ENCODE results near the gene SLC7A11. TPM values are rescaled to one million over a fixed set of nuclear protein-coding genes. Genes with fewer than 3 reads are reported as not detected.

Gene SLC7A11
- total RNA-seq, 2 experiments from 2014 or later = 3.2 to 3.4 TPM

DNA sequence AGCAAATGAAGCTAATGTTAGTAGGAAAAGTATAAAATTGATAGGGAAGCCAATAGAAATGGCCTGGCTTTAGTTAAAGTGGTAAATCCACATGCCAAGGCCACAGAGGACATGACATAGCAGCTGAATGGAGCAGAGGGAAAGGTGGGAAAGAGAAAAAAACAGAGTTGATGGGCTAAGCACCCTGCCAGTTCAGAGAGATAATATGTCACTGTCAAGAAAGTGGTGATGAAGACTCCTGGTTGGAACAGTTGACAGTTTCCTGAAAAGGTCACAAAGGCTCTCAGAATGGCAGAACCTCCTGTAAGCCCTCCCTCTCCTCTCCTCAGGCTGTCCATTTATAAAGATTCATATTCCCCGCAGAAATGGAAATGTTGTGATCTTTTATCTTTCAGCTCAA lies 48.2 kb downstream of the SLC7A11 start:
- Mint-ChIP-seq H3K27me3 (no peaks in the 10 kb centered on the region), H3K27ac (no peak overlapping the region), H3K36me3 (no peaks in the 10 kb centered on the region), H3K4me3 (no peak overlapping the region), H3K4me1 (ENCODE audit: low read depth) (no peaks in the 10 kb centered on the region), H3K9me3 (no peaks in the 10 kb centered on the region)
- ChIA-PET POLR2A (no interaction called here), CTCF (interaction anchor here (1.2 kb wide), 1 partner anchor 677 kb away, joined by 3 read pairs; no protein-coding TSS in a partner anchor)
- DNase-seq = no peak
- intact Hi-C loops (cut with micrococcal nuclease) = no loop called here

DNA sequence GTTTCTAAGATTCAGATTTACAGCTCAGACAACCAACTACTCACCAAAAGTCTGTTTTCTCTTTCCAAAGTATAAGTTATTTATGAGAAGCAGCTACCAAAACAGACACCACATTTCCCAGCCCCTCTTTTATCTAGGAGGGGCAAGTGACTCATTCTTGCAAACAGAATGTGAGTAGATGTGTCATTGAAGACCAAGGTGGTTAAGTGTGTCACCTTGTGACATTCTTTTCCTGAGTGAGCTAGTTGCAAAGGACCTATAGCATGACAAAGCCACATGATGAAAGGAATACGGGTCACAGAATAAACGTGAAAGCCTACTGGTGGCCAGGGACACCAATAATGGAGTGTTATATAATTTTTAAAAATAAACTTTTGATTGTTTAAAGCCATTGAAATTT lies 50.0 kb downstream of the SLC7A11 start:
- H3K4me3 Mint-ChIP-seq = no peak overlapping the region
- no peaks in the 10 kb centered on the region for H3K27me3 Mint-ChIP-seq
- ChIA-PET POLR2A (no interaction called here), CTCF (no interaction called here)
- H3K4me1 Mint-ChIP-seq (ENCODE audit: low read depth) = no peaks in the 10 kb centered on the region
- H3K27ac Mint-ChIP-seq = no peak overlapping the region
- H3K9me3 Mint-ChIP-seq = no peaks in the 10 kb centered on the region
- no peaks in the 10 kb centered on the region for H3K36me3 Mint-ChIP-seq
- no peak for DNase-seq
- intact Hi-C loops (cut with micrococcal nuclease) = no loop called here

DNA sequence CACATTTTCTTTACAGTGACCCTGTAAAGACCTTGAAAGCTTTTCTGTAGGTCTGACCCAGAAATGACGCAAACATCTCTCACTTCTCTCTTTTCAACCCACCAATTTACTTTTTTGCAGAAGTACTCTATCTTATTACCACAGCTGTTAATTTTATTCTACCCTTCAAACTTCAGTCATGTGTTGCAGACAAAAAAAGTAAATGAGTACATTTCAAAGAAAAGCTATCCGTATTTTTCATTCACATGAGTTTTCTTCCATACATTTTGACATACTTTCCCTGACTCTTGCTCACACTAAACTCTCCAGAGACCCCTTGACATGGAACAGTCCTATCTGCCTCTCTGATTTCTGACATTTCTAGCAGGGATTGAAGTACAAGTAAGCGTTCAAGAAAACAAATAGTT lies 51.7 kb downstream of the SLC7A11 start:
- ChIA-PET CTCF (no interaction called here), POLR2A (no interaction called here)
- H3K36me3 Mint-ChIP-seq = no peaks in the 10 kb centered on the region
- DNase-seq = no peak
- H3K27ac Mint-ChIP-seq = no peak overlapping the region
- H3K9me3 Mint-ChIP-seq = no peaks in the 10 kb centered on the region
- intact Hi-C loops (cut with micrococcal nuclease) = no loop called here
- H3K27me3 Mint-ChIP-seq = no peaks in the 10 kb centered on the region
- H3K4me3 Mint-ChIP-seq = no peak overlapping the region
- no peaks in the 10 kb centered on the region for H3K4me1 Mint-ChIP-seq (ENCODE audit: low read depth)

DNA sequence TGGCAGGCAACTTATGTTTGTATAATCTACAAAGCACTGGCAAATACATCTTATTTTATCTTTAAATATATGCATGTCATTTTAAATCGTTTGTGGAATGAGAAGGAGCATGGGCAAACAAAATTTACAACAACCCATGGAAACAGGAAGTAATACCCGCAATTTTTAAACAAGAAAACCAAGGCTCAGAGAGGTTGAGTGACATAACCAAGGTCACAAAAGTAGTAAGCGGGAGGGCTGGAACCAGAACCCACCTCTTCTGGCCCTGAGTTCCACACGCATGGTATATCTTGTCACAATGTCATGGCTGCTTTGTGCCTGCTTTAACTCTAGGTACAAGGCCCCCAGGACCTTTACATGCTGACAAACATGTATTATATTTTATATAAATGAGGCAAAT lies 52.9 kb downstream of the SLC7A11 start:
- no peaks in the 10 kb centered on the region for H3K36me3 Mint-ChIP-seq
- no peaks in the 10 kb centered on the region for H3K4me1 Mint-ChIP-seq (ENCODE audit: low read depth)
- POLR2A ChIA-PET = no interaction called here
- no peaks in the 10 kb centered on the region for H3K27me3 Mint-ChIP-seq
- DNase-seq = no peak
- H3K27ac Mint-ChIP-seq = no peak overlapping the region
- no peak overlapping the region for H3K4me3 Mint-ChIP-seq
- CTCF ChIA-PET = no interaction called here
- intact Hi-C loops (cut with micrococcal nuclease) = no loop called here
- H3K9me3 Mint-ChIP-seq = no peaks in the 10 kb centered on the region

DNA sequence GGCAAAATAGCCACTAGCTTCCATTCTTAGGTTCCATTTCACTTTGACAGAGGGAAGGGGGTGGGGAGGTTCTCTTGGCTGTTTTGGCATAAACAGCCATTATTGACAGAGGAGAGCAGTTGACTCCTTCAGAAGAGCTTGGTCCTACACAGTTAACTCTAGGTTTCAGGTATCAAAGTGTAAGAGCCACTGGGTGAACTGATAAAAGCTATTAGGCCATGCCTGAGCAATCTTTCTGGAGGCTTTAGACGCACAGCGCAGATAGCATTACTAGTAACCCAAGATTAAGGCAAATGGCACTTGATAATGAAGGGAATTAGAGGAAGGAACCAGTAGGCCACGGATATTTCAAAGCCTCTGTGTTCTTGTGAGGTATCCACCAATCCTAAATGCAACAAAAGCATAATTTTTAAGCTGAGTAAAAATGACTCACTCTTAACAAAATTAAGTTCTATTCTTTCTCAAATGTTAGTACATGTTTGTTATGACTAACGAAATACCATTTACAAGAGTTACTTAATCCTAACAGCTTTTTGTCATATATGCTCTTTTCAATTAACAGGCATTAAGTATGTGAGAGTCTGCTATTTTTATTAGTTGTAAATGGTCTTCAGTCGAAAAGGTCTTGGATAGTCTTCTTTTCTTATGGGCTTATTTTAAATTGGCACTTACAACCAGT lies 53.6 kb downstream of the SLC7A11 start:
- CTCF ChIA-PET = interaction anchor here (0.7 kb wide), 1 partner anchor 40 kb away, joined by 3 read pairs; no protein-coding TSS in a partner anchor
- no peaks in the 10 kb centered on the region for H3K27me3 Mint-ChIP-seq
- H3K27ac Mint-ChIP-seq = no peak overlapping the region
- no peaks in the 10 kb centered on the region for H3K9me3 Mint-ChIP-seq
- no peak overlapping the region for H3K4me3 Mint-ChIP-seq
- H3K4me1 Mint-ChIP-seq (ENCODE audit: low read depth) = no peaks in the 10 kb centered on the region
- intact Hi-C loops (cut with micrococcal nuclease) = no loop called here
- no peak for DNase-seq
- POLR2A ChIA-PET = no interaction called here
- no peaks in the 10 kb centered on the region for H3K36me3 Mint-ChIP-seq

DNA sequence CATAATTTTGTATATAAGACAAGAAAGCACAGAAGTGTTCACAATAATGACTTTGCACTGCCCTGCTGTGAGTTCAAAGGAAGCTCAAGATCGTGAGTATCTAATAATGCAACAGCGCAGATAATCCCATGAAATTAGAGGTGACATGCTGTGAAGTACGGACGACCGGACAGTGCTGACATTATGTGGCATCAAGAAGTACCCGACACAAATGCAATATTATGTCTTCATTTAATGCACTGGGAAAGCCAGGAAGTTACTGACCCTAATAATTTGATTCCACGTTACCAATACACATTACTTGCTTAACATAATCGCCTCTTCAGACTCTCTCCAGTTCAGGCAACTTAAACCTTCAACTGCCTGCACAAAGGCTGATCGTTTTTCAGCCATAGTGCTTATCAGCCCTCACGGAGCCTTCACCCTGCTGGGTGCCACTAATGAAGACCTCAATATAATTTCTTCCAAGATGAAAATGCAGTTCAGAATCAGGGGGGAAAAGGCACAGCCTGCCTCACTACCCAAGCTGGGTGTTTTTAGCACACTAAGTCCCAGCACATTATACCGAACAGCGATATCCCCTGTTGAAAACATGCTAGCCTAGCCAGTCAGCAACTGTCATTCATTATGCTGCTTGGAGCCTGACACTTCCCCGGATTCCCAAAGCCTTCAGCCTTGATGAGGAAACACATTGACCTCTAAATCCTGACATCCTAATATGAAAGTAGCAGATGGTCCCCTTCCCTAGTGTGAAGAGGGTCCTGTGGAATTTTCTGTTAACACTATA lies 56.1 kb downstream of the SLC7A11 start:
- H3K9me3 Mint-ChIP-seq = no peaks in the 10 kb centered on the region
- POLR2A ChIA-PET = no interaction called here
- H3K4me1 Mint-ChIP-seq (ENCODE audit: low read depth) = no peaks in the 10 kb centered on the region
- intact Hi-C loops (cut with micrococcal nuclease) = no loop called here
- no peak for DNase-seq
- H3K27ac Mint-ChIP-seq = no peak overlapping the region
- CTCF ChIA-PET = no interaction called here
- H3K27me3 Mint-ChIP-seq = no peaks in the 10 kb centered on the region
- H3K36me3 Mint-ChIP-seq = no peaks in the 10 kb centered on the region
- H3K4me3 Mint-ChIP-seq = no peak overlapping the region

DNA sequence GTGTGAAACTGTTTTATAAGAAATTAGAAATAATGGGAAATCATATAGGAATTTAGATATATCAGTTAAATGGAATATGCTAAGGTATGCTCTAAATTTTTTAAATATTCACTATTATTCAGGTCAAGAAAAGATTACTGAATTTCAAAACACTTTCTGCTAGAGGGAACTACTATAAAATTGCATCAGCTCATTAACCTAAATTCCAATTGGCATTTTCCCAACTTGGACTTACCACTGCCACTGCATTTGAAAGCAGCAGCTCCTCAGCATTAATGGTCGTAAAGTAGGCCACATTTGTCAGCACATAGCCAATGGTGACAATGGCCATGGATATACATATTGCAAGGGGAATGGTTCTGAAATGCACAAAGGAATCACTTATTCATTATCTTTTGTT lies 57.3 kb downstream of the SLC7A11 start:
- Mint-ChIP-seq H3K4me1 (ENCODE audit: low read depth) (no peaks in the 10 kb centered on the region), H3K36me3 (no peaks in the 10 kb centered on the region), H3K27ac (no peak overlapping the region), H3K4me3 (no peak overlapping the region), H3K27me3 (no peaks in the 10 kb centered on the region), H3K9me3 (no peaks in the 10 kb centered on the region)
- DNase-seq = no peak
- CTCF ChIA-PET = no interaction called here
- POLR2A ChIA-PET = no interaction called here
- intact Hi-C loops (cut with micrococcal nuclease) = no loop called here

DNA sequence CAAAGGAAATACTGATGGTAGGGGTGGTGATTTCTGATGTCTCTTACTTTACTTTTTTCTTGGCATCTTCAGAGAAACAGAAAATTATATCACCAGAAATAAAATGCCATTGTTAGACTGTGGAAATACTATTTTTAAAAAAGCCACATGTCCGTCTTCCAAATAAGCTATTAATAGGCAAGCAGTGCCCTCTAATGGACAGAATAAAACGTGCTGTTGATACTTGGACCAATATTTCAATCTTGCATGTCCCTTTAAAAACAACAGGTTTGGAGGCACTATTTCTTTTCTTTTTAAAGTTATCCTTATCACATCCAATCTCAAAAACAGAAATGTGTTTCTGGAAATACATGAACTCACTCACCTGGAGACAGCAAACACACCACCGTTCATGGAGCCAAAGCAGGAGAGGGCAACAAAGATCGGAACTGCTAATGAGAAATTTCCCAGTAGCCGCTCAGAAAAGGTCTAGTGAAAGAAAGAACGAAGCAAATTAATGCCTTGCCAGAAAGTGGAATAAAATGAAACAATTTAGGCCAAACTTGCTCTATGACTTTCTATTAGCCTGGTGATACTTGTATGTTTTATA lies 59.2 kb downstream of the SLC7A11 start:
- no peak overlapping the region for H3K4me3 Mint-ChIP-seq
- CTCF ChIA-PET = interaction anchor here (0.7 kb wide), 1 partner anchor 372 kb away, joined by 3 read pairs; no protein-coding TSS in a partner anchor
- intact Hi-C loops (cut with micrococcal nuclease) = no loop called here
- H3K27me3 Mint-ChIP-seq = no peaks in the 10 kb centered on the region
- H3K36me3 Mint-ChIP-seq = no peaks in the 10 kb centered on the region
- no peaks in the 10 kb centered on the region for H3K4me1 Mint-ChIP-seq (ENCODE audit: low read depth)
- DNase-seq = no peak
- no peaks in the 10 kb centered on the region for H3K9me3 Mint-ChIP-seq
- no peak overlapping the region for H3K27ac Mint-ChIP-seq
- POLR2A ChIA-PET = no interaction called here

DNA sequence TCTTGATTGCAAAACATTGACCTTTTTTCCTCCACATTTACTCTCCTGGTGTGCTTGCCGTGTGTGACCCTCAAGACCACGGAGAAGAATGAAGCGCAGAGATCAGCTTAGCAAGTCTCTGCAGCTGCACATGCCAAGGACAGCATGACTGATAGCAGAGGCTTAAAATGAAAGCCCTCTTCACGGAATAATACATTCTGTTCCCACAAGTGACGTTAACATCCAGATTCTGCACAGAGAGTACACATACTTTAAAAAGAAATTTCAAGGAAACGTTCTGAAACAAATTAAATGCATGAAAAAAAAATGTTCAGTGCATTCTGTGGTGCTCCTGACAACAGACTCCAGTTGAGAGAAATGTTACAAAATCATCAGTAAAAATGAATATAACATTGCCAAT lies 60.9 kb downstream of the SLC7A11 start:
- no peak for DNase-seq
- intact Hi-C loops (cut with micrococcal nuclease) = no loop called here
- H3K27ac Mint-ChIP-seq = no peak overlapping the region
- no peaks in the 10 kb centered on the region for H3K4me1 Mint-ChIP-seq (ENCODE audit: low read depth)
- ChIA-PET POLR2A (no interaction called here), CTCF (interaction anchor here (0.9 kb wide), 1 partner anchor 166 kb away, joined by 3 read pairs; no protein-coding TSS in a partner anchor)
- no peaks in the 10 kb centered on the region for H3K27me3 Mint-ChIP-seq
- no peak overlapping the region for H3K4me3 Mint-ChIP-seq
- no peaks in the 10 kb centered on the region for H3K9me3 Mint-ChIP-seq
- no peaks in the 10 kb centered on the region for H3K36me3 Mint-ChIP-seq

DNA sequence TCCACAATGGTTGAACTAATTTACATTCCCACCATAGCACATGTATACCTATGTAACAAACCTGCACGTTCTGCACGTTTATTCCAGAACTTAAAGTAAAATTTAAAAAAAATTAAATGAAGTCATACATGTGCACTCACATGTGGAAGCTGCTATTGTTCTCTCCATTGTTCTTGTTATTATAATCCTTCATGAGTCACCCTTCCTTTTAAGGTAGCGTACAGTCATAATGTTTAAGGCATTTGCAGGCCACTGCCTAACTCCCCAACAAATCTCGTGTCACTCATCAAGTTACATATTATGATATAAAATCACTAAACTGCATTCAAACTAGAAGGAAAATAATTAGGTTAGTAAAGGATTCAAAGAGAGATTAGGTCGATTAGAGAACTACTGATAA lies 63.6 kb downstream of the SLC7A11 start:
- intact Hi-C loops (cut with micrococcal nuclease) = no loop called here
- H3K27me3 Mint-ChIP-seq = no peaks in the 10 kb centered on the region
- no peak for DNase-seq
- ChIA-PET CTCF (no interaction called here), POLR2A (no interaction called here)
- no peaks in the 10 kb centered on the region for H3K4me1 Mint-ChIP-seq (ENCODE audit: low read depth)
- no peak overlapping the region for H3K27ac Mint-ChIP-seq
- H3K4me3 Mint-ChIP-seq = no peak overlapping the region
- no peaks in the 10 kb centered on the region for H3K36me3 Mint-ChIP-seq
- no peaks in the 10 kb centered on the region for H3K9me3 Mint-ChIP-seq

DNA sequence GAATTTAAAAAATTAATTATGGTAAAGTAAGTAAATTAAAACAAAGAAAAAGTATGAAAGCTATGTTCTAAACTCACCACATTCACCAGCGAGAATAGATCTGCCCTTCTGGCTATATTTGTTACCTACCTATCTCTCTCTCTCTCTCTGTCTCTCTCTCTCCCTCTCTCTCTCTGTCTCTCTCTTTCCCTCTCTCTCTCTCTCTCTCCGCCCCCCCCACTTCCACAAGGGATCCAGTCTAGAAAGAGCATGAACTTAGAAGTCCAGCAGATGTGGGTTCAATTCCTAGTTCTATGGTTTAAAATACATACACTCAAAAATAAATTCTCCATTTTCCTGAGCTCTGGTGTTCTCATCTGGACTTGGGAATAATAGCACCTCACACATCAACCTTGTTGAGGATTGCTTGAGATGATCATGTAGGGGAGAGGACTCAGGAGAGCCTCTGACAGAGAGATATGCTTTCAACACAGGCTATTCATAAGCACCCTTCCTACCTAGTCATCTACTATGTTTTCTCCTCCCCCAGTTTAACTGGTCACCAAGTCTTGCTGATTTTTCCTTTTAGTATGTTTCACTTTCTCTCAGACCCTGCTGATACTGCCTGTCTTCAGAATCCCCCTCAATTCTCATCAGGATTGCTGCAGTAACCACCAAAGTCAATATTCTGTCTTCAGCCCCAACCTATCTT lies 64.7 kb downstream of the SLC7A11 start:
- Mint-ChIP-seq H3K4me1 (ENCODE audit: low read depth) (no peaks in the 10 kb centered on the region), H3K9me3 (no peaks in the 10 kb centered on the region), H3K27me3 (no peaks in the 10 kb centered on the region), H3K27ac (no peak overlapping the region), H3K4me3 (no peak overlapping the region), H3K36me3 (no peaks in the 10 kb centered on the region)
- intact Hi-C loops (cut with micrococcal nuclease) = no loop called here
- no peak for DNase-seq
- CTCF ChIA-PET = no interaction called here
- POLR2A ChIA-PET = no interaction called here

DNA sequence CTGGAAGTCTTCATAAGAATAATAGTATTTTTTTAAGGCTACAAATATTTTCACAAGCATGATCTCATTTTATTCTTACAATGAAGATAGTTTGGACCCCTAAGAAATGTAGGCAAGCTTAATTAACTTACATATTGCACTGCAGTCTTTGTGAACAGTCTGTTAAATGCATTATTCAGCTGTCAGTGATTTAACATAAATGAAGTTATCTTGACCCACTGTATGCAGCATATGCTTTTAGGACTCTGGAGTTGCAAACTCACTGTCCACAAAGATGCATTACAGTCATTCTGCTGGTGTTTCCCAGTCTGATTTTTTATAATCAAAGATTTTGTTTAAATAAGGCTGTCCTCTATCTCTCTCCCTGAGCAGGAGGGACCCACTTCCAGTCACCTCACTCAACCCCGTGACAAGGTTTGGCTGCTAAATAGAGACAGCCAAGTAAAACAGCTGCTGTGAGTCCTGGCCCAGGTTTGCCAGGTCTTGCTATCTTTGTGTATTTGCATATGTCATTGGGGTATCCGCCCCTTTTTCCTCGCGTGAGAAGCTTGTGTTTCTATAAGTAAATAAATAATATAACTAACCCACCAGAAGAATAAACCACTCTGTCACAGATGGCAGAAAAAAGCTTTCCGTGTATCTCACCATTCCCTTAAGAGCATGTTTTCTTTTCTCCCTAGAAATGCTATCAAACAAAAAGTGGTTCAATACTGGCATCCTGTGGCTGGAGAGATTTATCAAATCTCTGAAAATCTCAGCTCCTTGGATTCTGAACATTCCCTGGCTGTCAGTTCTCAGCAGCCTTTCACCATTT lies 67.0 kb downstream of the SLC7A11 start:
- no peak overlapping the region for H3K4me3 Mint-ChIP-seq
- no peaks in the 10 kb centered on the region for H3K9me3 Mint-ChIP-seq
- H3K27ac Mint-ChIP-seq = no peak overlapping the region
- POLR2A ChIA-PET = no interaction called here
- no peaks in the 10 kb centered on the region for H3K36me3 Mint-ChIP-seq
- DNase-seq = no peak
- no peaks in the 10 kb centered on the region for H3K4me1 Mint-ChIP-seq (ENCODE audit: low read depth)
- no peaks in the 10 kb centered on the region for H3K27me3 Mint-ChIP-seq
- intact Hi-C loops (cut with micrococcal nuclease) = no loop called here
- CTCF ChIA-PET = no interaction called here

Data from activated CD4-positive, alpha-beta memory T cell treated with anti-CD3 and anti-CD28 coated beads for 36 hours (primary cell).